ENCODE data around the gene CFAP97.

DNA sequence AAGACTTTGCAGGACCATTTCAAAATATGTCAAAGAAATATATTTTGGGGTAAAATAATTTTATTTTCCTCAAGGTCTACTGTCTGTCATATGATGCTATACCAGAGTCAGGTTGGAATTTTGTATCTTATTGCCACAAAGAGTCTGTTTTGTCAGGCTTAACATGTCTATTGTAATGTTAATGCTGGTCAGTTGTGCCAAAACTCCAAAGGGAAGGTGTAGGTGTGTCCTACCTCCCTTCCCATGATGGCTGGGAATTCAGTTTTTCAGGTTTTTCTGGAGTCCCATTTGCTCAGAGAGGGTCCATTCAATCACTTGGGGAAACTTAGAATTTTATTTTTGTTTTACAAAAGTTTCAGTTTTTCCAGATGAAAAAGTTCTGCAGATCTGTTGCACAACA lies 94.1 kb downstream of the CFAP97 start:
- TF ChIP-seq POLR2AphosphoS5 (IDR thresholded peaks at IDR 0.05; ENCODE audit: low read depth, low read length) = no peak
- TF ChIP-seq, protein P1, sequence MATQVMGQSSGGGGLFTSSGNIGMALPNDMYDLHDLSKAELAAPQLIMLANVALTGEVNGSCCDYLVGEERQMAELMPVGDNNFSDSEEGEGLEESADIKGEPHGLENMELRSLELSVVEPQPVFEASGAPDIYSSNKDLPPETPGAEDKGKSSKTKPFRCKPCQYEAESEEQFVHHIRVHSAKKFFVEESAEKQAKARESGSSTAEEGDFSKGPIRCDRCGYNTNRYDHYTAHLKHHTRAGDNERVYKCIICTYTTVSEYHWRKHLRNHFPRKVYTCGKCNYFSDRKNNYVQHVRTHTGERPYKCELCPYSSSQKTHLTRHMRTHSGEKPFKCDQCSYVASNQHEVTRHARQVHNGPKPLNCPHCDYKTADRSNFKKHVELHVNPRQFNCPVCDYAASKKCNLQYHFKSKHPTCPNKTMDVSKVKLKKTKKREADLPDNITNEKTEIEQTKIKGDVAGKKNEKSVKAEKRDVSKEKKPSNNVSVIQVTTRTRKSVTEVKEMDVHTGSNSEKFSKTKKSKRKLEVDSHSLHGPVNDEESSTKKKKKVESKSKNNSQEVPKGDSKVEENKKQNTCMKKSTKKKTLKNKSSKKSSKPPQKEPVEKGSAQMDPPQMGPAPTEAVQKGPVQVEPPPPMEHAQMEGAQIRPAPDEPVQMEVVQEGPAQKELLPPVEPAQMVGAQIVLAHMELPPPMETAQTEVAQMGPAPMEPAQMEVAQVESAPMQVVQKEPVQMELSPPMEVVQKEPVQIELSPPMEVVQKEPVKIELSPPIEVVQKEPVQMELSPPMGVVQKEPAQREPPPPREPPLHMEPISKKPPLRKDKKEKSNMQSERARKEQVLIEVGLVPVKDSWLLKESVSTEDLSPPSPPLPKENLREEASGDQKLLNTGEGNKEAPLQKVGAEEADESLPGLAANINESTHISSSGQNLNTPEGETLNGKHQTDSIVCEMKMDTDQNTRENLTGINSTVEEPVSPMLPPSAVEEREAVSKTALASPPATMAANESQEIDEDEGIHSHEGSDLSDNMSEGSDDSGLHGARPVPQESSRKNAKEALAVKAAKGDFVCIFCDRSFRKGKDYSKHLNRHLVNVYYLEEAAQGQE (IDR thresholded peaks at IDR 0.05; ENCODE audit: insufficient read depth in 1 of 2, low read depth in 2 of 2, low read length in 2 of 2) = no peak
- no peak for TF ChIP-seq SIN3A (IDR thresholded peaks at IDR 0.05; ENCODE audit: borderline replicate concordance, insufficient read depth, low read length)
